Liver (tissue), 9 donors: ENCODE data around the gene CAMKMT. TPM values are rescaled to one million over a fixed set of nuclear protein-coding genes. Genes with fewer than 3 reads are reported as not detected.
A peak's percentile ranks its signal among the peaks of the same experiment; 100 is the strongest.
"Not testable (repeated sequence)": the region's sequence is repeated elsewhere in the genome, so short reads cannot be mapped to it uniquely, and the experiment has no call there.

Source experiments
- DNase-seq: peaks from one replicate; pipeline ENCODE4 v3.0.0-alpha.2; 2017; ENCODE audit warnings: low spot score
- H3K27ac ChIP-seq, 2 donors: one replicate each; pipeline ENCODE4 v1.7.0; 2013; ENCODE audit warnings: inconsistent platforms in 2 of 2, low read length in 2 of 2, control low read depth in 1 of 2, low read depth in 1 of 2, mild to moderate bottlenecking in 1 of 2
- H3K27me3 ChIP-seq, 4 donors: one replicate each; pipeline versions ENCODE4 v1.6.1 to v1.7.0; 2013; ENCODE audit warnings: low read length in 3 of 4, inconsistent platforms in 1 of 4, mild to moderate bottlenecking in 1 of 4, moderate library complexity in 1 of 4; ENCODE audit not compliant: control insufficient read depth in 4 of 4, insufficient read depth in 4 of 4
- H3K36me3 ChIP-seq, 4 donors: one replicate each; pipeline versions ENCODE4 v1.6.1 to v1.7.0; 2013; ENCODE audit warnings: low read length in 3 of 4, mild to moderate bottlenecking in 3 of 4, low read depth in 1 of 4, moderate library complexity in 1 of 4; ENCODE audit not compliant: control insufficient read depth in 4 of 4, insufficient read depth in 3 of 4
- H3K4me1 ChIP-seq, 4 donors: one replicate each; pipeline versions ENCODE4 v1.6.1 to v1.7.0; 2013; ENCODE audit warnings: low read length in 3 of 4, mild to moderate bottlenecking in 3 of 4, moderate library complexity in 1 of 4; ENCODE audit not compliant: control insufficient read depth in 4 of 4, insufficient read depth in 4 of 4
- H3K4me3 ChIP-seq, 3 donors: one replicate each; pipeline versions ENCODE4 v1.6.1 to v1.7.0; 2013; ENCODE audit warnings: low read length in 3 of 3, control low read depth in 1 of 3, low read depth in 1 of 3, mild to moderate bottlenecking in 1 of 3
- H3K9ac ChIP-seq, 2 donors: one replicate each; pipeline ENCODE4 v1.7.0; 2013; ENCODE audit warnings: low read length in 2 of 2, mild to moderate bottlenecking in 2 of 2, moderate library complexity in 2 of 2, control low read depth in 1 of 2, low read depth in 1 of 2
- H3K9me3 ChIP-seq, 4 donors: one replicate each; pipeline versions ENCODE4 v1.6.1 to v1.7.0; 2013; ENCODE audit warnings: low read length in 3 of 4; ENCODE audit not compliant: control insufficient read depth in 4 of 4
- FOXA1 ChIP-seq: IDR thresholded peaks from 2 replicates; pipeline ENCODE4 v1.6.1; 2016; ENCODE audit warnings: antibody characterized with exemption
- HNF4A ChIP-seq, 2 donors: conservative IDR thresholded peaks; 2 replicates each; pipeline ENCODE4 v1.6.1; 2016; ENCODE audit warnings: antibody characterized with exemption in 2 of 2, mild to moderate bottlenecking in 2 of 2
- TAF1 ChIP-seq: conservative IDR thresholded peaks from 2 replicates; pipeline ENCODE4 v1.6.1; 2016; ENCODE audit warnings: antibody characterized with exemption, mild to moderate bottlenecking
- YY1 ChIP-seq: IDR thresholded peaks from 2 replicates; pipeline ENCODE4 v1.6.1; 2016; ENCODE audit warnings: antibody characterized with exemption, mild to moderate bottlenecking
- WGBS: extraction: QIAGEN DNeasy Blood & Tissue Kit; methylation state at CpG from one replicate; pipeline ENCODE4 v1.1.7; 2013; 5-methylcytosine and 5-hydroxymethylcytosine counted together
- polyA plus RNA-seq, 2 donors: library from polyadenylated mRNA; stranded (reverse) in 1 of 2; unstranded in 1 of 2; fragments of 200-250 nt in 1 of 2; fragments of >200 nt in 1 of 2; fragmentation: Nextera tagmentation in 1 of 2; extraction: Ambion mirVana in 1 of 2; gene quantifications; one replicate each; pipeline versions ENCODE4 v1.2.1 to v1.2.3, GENCODE V29; 2013 to 2015
- total RNA-seq, 2 donors: library from RNA; depleted of rRNA; stranded (reverse); fragments of >200 nt; gene quantifications; one replicate each; pipeline ENCODE4 v1.2.3, GENCODE V29; 2014
- TF ChIP-seq, protein P1 (sequence below): IDR thresholded peaks from 2 replicates; pipeline ENCODE4 v1.6.1; 2016; ENCODE audit warnings: antibody characterized with exemption, mild to moderate bottlenecking
- TF ChIP-seq, protein P2 (sequence below): IDR thresholded peaks from 2 replicates; pipeline ENCODE4 v1.6.1; 2016; ENCODE audit warnings: antibody characterized with exemption
- donor health status: healthy.
- donor health status: healthy.
- donor health status: healthy.
- donor health status: healthy.
- donor health status: healthy.

CAMKMT gene
- total and polyA plus RNA-seq, 4 donors = 1.5 to 12.7 (median 7.1) TPM

DNA sequence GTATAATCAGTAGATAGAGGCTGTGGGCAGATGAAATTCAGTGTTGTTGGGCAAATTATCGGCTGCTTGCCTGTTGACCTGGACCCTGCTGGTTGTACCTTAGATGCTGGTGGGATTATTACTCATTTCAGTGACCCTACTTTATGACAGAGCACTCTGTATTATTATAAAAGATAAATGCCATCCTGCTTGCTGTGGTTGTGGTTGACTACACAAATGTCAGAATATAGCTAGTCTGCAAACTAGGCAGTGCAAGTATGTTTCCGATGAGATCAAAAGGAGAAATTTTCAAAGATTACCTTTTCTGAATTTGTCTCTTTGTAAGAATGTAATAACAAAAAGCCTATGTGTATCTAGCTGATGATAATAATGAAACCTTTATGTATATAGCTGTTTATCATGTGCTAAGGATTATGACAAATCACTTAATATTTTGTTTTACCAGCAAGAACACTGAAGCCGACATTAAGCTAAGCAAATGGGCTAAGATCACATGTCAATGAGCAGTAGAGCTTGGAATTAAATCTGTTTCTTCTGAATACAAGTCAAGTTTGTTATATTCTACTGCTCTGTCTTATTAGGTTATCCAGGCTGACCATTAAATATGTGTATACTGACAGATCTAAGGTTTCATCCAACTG, 219.2 kb downstream of the CAMKMT start:
- no peak overlapping the region for H3K27ac ChIP-seq
- H3K27me3 ChIP-seq = no peaks in the 10 kb centered on the region
- DNase-seq = no peak
- no peak overlapping the region for H3K4me3 ChIP-seq
- H3K36me3 ChIP-seq = no peaks in the 10 kb centered on the region
- no peak overlapping the region for H3K9ac ChIP-seq
- peaks cover 2 to 19% (median 11%) of the 10 kb centered on the region in 4 donors for H3K4me1 ChIP-seq
- 58% methylated on average over 3 of the region's 3 CpGs for WGBS
- H3K9me3 ChIP-seq = no peaks in the 10 kb centered on the region
- TF ChIP-seq, protein P1, sequence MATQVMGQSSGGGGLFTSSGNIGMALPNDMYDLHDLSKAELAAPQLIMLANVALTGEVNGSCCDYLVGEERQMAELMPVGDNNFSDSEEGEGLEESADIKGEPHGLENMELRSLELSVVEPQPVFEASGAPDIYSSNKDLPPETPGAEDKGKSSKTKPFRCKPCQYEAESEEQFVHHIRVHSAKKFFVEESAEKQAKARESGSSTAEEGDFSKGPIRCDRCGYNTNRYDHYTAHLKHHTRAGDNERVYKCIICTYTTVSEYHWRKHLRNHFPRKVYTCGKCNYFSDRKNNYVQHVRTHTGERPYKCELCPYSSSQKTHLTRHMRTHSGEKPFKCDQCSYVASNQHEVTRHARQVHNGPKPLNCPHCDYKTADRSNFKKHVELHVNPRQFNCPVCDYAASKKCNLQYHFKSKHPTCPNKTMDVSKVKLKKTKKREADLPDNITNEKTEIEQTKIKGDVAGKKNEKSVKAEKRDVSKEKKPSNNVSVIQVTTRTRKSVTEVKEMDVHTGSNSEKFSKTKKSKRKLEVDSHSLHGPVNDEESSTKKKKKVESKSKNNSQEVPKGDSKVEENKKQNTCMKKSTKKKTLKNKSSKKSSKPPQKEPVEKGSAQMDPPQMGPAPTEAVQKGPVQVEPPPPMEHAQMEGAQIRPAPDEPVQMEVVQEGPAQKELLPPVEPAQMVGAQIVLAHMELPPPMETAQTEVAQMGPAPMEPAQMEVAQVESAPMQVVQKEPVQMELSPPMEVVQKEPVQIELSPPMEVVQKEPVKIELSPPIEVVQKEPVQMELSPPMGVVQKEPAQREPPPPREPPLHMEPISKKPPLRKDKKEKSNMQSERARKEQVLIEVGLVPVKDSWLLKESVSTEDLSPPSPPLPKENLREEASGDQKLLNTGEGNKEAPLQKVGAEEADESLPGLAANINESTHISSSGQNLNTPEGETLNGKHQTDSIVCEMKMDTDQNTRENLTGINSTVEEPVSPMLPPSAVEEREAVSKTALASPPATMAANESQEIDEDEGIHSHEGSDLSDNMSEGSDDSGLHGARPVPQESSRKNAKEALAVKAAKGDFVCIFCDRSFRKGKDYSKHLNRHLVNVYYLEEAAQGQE = no peak
- TF ChIP-seq, protein P2, sequence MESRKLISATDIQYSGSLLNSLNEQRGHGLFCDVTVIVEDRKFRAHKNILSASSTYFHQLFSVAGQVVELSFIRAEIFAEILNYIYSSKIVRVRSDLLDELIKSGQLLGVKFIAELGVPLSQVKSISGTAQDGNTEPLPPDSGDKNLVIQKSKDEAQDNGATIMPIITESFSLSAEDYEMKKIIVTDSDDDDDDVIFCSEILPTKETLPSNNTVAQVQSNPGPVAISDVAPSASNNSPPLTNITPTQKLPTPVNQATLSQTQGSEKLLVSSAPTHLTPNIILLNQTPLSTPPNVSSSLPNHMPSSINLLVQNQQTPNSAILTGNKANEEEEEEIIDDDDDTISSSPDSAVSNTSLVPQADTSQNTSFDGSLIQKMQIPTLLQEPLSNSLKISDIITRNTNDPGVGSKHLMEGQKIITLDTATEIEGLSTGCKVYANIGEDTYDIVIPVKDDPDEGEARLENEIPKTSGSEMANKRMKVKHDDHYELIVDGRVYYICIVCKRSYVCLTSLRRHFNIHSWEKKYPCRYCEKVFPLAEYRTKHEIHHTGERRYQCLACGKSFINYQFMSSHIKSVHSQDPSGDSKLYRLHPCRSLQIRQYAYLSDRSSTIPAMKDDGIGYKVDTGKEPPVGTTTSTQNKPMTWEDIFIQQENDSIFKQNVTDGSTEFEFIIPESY = no peak
- TF ChIP-seq HNF4A (conservative IDR thresholded peaks at IDR 0.05) (peak in 1 of 2 donors; percentile 25), YY1 (no peak), TAF1 (no peak)

DNA sequence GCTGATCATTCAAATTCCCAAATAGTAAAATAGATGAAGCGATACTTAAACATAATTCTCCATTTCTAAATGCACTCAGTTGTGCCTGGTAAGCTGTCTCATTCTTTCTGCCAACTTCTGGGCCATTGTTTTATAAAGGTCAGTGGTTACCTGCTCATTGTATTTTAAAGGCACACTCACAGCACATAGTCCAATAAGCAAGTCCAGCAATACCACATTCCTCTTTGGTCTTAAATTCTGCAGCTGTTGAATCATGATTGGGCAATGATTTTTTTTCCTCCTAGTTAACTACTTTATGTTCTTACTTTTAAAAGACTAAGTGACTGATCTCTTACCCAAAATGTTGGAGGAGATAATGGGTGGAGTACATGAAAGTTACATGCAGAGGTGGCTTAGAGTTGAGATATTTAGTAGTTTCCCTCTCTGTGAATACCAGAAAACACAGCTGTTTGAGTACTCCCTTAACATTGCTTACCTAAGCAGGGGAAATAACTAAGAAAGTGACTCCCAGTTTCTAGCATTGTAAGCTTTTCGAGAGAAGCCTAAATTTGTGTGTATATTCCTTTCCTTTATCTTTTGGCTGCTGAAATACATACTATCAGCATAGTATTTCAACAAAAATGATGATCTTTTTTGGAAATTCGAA, 220.7 kb downstream of the CAMKMT start:
- TF ChIP-seq TAF1 (no peak), YY1 (no peak), HNF4A (conservative IDR thresholded peaks at IDR 0.05) (peak; percentile 32 to 35), FOXA1 (no peak)
- TF ChIP-seq, protein P2 = no peak
- TF ChIP-seq, protein P1 = no peak
- WGBS = 94% methylated on average over 3 of the region's 3 CpGs
- H3K4me1 ChIP-seq = peaks cover 2 to 19% (median 11%) of the 10 kb centered on the region in 4 donors
- no peaks in the 10 kb centered on the region for H3K9me3 ChIP-seq
- no peaks in the 10 kb centered on the region for H3K27me3 ChIP-seq
- no peak for DNase-seq
- H3K4me3 ChIP-seq = no peak overlapping the region
- no peaks in the 10 kb centered on the region for H3K36me3 ChIP-seq
- no peak overlapping the region for H3K27ac ChIP-seq
- H3K9ac ChIP-seq = no peak overlapping the region

DNA sequence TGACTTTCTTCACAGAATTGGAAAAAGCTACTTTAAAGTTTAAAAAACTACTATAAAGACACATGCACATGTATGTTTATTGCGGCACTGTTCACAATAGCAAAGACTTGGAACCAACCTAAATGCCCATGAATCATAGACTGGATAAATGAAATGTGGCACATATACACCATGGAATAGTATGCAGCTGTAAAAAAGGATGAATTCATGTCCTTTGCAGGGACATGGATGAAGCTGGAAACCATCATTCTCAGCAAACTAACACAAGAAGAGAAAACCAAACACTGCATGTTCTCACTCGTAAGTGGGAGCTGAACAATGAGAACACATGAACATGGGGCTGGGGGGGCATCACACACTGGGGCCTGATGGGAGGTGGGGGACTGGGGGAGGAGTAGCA, 233.9 kb downstream of the CAMKMT start:
- H3K9me3 ChIP-seq, H3K9ac ChIP-seq, H3K4me3 ChIP-seq, DNase-seq, H3K4me1 ChIP-seq, H3K36me3 ChIP-seq, H3K27me3 ChIP-seq, H3K27ac ChIP-seq: not testable (repeated sequence)
- WGBS = 100% methylated on average over 2 of the region's 2 CpGs
